HepG2 (cell line): ENCODE results near the gene METTL23. TPM values are rescaled to one million over a fixed set of nuclear protein-coding genes. Genes with fewer than 3 reads are reported as not detected.

Source experiments
- CBX5 ChIP-seq: sonication (generic); formaldehyde crosslinking; IDR thresholded peaks from 2 replicates; pipeline ENCODE4 v1.4.0; 2020; ENCODE audit warnings: missing genetic modification reagents, borderline replicate concordance
- FOSL1 ChIP-seq: sonication (generic); formaldehyde crosslinking; IDR thresholded peaks from 2 replicates; pipeline ENCODE4 v1.9.0; 2021; ENCODE audit warnings: missing genetic modification reagents, borderline replicate concordance
- FOXO1 ChIP-seq: sonication (generic); formaldehyde crosslinking; IDR thresholded peaks from 2 replicates; pipeline ENCODE4 v1.4.0; 2020; ENCODE audit warnings: missing genetic modification reagents
- FOXP1 ChIP-seq, 2 experiments: fragments of 450-650 bp in 1 of 2; IDR thresholded peaks; 2 replicates each; pipeline ENCODE4 v1.6.1; 2017 to 2018; ENCODE audit warnings: antibody characterized with exemption in 1 of 2
- GATAD2A ChIP-seq: IDR thresholded peaks from 2 replicates; pipeline ENCODE4 v1.6.1; 2016
- GLMP ChIP-seq: sonication (generic); formaldehyde crosslinking; IDR thresholded peaks from 2 replicates; pipeline ENCODE4 v1.9.0; 2021; ENCODE audit warnings: missing genetic modification reagents, mild to moderate bottlenecking, borderline replicate concordance
- HNRNPK ChIP-seq: fragments of 200-400 bp; formaldehyde crosslinking; IDR thresholded peaks from 2 replicates; pipeline ENCODE4 v1.6.1; 2018; ENCODE audit warnings: low read length, low read depth, moderate library complexity, mild to moderate bottlenecking; ENCODE audit not compliant: poor library complexity, severe bottlenecking
- KDM2A ChIP-seq: sonication (generic); formaldehyde crosslinking; IDR thresholded peaks from 2 replicates; pipeline ENCODE4 v1.4.0; 2020; ENCODE audit warnings: low read depth, missing genetic modification reagents, borderline replicate concordance
- KLF9 ChIP-seq: IDR thresholded peaks from 2 replicates; pipeline ENCODE4 v1.6.1; 2016; ENCODE audit warnings: low read depth
- MED13 ChIP-seq: sonication (generic); formaldehyde crosslinking; IDR thresholded peaks from 2 replicates; pipeline ENCODE4 v1.5.0; 2020; ENCODE audit warnings: missing genetic modification reagents
- MIER2 ChIP-seq: IDR thresholded peaks from 2 replicates; pipeline ENCODE4 v1.6.1; 2016; ENCODE audit warnings: missing biosample characterization, missing genetic modification reagents
- MTERF4 ChIP-seq: sonication (generic); formaldehyde crosslinking; IDR thresholded peaks from 2 replicates; pipeline ENCODE4 v1.8.0; 2023; ENCODE audit warnings: mild to moderate bottlenecking, missing genetic modification reagents
- NR1H2 ChIP-seq: sonication (generic); formaldehyde crosslinking; IDR thresholded peaks from 2 replicates; pipeline ENCODE4 v1.8.1; 2022; ENCODE audit warnings: low read depth, missing genetic modification reagents, borderline replicate concordance
- NR2F6 ChIP-seq, 2 experiments: IDR thresholded peaks; 2 replicates each; pipeline ENCODE4 v1.6.1; 2016; ENCODE audit warnings: antibody characterized with exemption in 1 of 2, mild to moderate bottlenecking in 1 of 2
- PAX8 ChIP-seq: sonication (generic); formaldehyde crosslinking; IDR thresholded peaks from 2 replicates; pipeline ENCODE4 v1.8.0; 2022; ENCODE audit warnings: mild to moderate bottlenecking, missing genetic modification reagents, borderline replicate concordance
- RBAK ChIP-seq: sonication (generic); formaldehyde crosslinking; IDR thresholded peaks from 2 replicates; pipeline ENCODE4 v1.5.1; 2020; ENCODE audit warnings: mild to moderate bottlenecking, missing genetic modification reagents
- SP140L ChIP-seq: sonication (generic); formaldehyde crosslinking; IDR thresholded peaks from 2 replicates; pipeline ENCODE4 v1.4.0; 2020; ENCODE audit warnings: missing genetic modification reagents, borderline replicate concordance
- ZNF33B ChIP-seq: sonication (generic); formaldehyde crosslinking; IDR thresholded peaks from 2 replicates; pipeline ENCODE4 v1.5.1; 2020; ENCODE audit warnings: mild to moderate bottlenecking, missing genetic modification reagents
- ZNF503 ChIP-seq: sonication (generic); formaldehyde crosslinking; IDR thresholded peaks from 2 replicates; pipeline ENCODE4 v1.4.0; 2020; ENCODE audit warnings: missing genetic modification reagents
- ZNF572 ChIP-seq: sonication (generic); formaldehyde crosslinking; IDR thresholded peaks from 2 replicates; pipeline ENCODE4 v1.5.1; 2020; ENCODE audit warnings: mild to moderate bottlenecking, missing genetic modification reagents
- ZNF580 ChIP-seq: IDR thresholded peaks from 2 replicates; pipeline ENCODE4 v1.6.1; 2016; ENCODE audit warnings: low read depth, borderline replicate concordance
- ZNF670 ChIP-seq: sonication (generic); formaldehyde crosslinking; IDR thresholded peaks from 2 replicates; pipeline ENCODE4 v1.8.0; 2022; ENCODE audit warnings: mild to moderate bottlenecking, missing genetic modification reagents, borderline replicate concordance
- ZNF703 ChIP-seq: sonication (generic); formaldehyde crosslinking; IDR thresholded peaks from 2 replicates; pipeline ENCODE4 v1.5.1; 2020; ENCODE audit warnings: missing genetic modification reagents, mild to moderate bottlenecking, moderate library complexity, borderline replicate concordance
- ZNF720 ChIP-seq: sonication (generic); formaldehyde crosslinking; IDR thresholded peaks from 2 replicates; pipeline ENCODE4 v1.4.0; 2020; ENCODE audit warnings: missing genetic modification reagents
- ZNF768 ChIP-seq: sonication (generic); formaldehyde crosslinking; IDR thresholded peaks from 2 replicates; pipeline ENCODE4 v1.4.0; 2020; ENCODE audit warnings: missing genetic modification reagents
- ZNF772 ChIP-seq: sonication (generic); formaldehyde crosslinking; IDR thresholded peaks from 2 replicates; pipeline ENCODE4 v1.5.0; 2020; ENCODE audit warnings: mild to moderate bottlenecking, missing genetic modification reagents
- polyA plus RNA-seq, 8 experiments: library from polyadenylated mRNA; depleted of rRNA in 3 of 8; stranded (reverse) in 7 of 8; unstranded in 1 of 8; fragments of >200 nt; fragmentation: Illumina TruSeq in 4 of 8; extraction: Trizol in 4 of 8; gene quantifications; 2 replicates each; pipeline versions ENCODE4 v1.2.1 to v1.2.3, GENCODE V29; 2011 to 2016; ENCODE audit warnings: low read depth in 4 of 8, missing spikeins in 1 of 8, mixed read lengths in 1 of 8; ENCODE audit not compliant: insufficient read depth in 1 of 8
- total RNA-seq, 5 experiments: library from RNA; depleted of rRNA; stranded (reverse); fragments of >200 nt; fragmentation: Illumina TruSeq; extraction: Trizol; gene quantifications; 2 replicates each; pipeline ENCODE4 v1.2.3, GENCODE V29; 2016; ENCODE audit warnings: low read depth in 1 of 5

The METTL23 gene
- total and polyA plus RNA-seq, 2 of the 13 experiments (the other 11 are each of a cell fraction or from before 2014, with no cell fraction given) = 39.9 to 104 TPM

DNA sequence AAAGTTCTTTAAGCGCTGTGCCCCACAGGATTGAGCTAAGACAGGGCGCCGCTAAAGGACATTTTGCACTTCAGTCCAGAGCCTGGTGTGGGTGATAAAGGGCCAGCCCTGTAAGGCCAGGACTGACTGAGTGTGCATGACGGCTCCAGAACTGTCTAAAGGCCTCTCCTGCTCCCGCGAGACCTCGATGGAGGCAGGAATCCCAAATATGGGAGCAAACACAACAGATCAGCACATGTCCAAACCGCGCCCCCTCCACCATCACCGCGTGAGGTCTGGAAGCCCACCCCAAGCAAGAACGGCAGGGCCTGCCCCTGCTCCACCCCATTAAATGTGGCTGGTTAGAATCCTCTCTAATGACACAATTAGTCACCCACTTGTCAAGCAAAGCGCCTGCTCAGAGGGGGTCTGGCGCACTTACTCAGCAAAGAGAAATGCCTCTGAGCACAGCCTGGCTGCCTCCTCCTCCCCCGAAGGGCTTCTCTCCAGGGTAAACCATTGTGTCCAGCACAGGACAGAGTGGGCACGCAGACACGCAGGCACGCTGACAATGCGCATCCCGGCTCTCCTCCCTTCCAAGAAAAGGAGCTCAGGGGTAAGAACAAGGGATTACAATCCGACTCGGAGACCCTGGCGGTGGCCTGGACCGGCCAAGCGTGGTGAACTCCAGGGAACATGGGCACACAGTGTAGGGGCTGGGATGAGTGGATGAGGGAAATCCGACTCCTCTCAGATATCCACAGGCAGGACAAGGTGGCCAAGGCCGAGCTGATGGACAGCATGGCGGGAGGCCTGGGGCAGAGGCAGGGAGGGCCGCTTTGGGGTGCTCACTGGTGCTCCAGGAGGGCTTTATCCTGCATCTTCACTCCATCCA lies 17.3 kb upstream of the METTL23 start (continued):
- no peak for TF ChIP-seq ZNF772 (CRISPR knock-in tag)
- no peak for TF ChIP-seq KLF9 (CRISPR knock-in tag)
- 0 out of 2 replicates have a peak, but pooled peaks have one; percentile 24 for TF ChIP-seq ZNF580 (CRISPR knock-in tag)
- TF ChIP-seq GATAD2A (CRISPR knock-in tag) = no peak
- no peak for TF ChIP-seq NR2F6 (IDR thresholded peaks at IDR 0.05)
- no peak for TF ChIP-seq NR2F6 (CRISPR knock-in tag; IDR thresholded peaks at IDR 0.05)
- TF ChIP-seq FOXO1 (CRISPR knock-in tag) = 0 out of 2 replicates have a peak, but pooled peaks have one; percentile 16
- no peak for TF ChIP-seq ZNF670 (CRISPR knock-in tag)
- no peak for TF ChIP-seq SP140L (CRISPR knock-in tag)
- no peak for TF ChIP-seq ZNF720
- no peak for TF ChIP-seq HNRNPK
- TF ChIP-seq FOXP1 (IDR thresholded peaks at IDR 0.05) = no peak
- TF ChIP-seq FOXP1 (CRISPR knock-in tag; IDR thresholded peaks at IDR 0.05) = no peak
- no peak for TF ChIP-seq ZNF503 (CRISPR knock-in tag)
- no peak for TF ChIP-seq MED13 (CRISPR knock-in tag)
- no peak for TF ChIP-seq ZNF703 (CRISPR knock-in tag)
- no peak for TF ChIP-seq MIER2 (CRISPR knock-in tag)
- peak; percentile 13; the same call in 1 of the 2 replicates for TF ChIP-seq CBX5
- 0 out of 2 replicates have a peak, but pooled peaks have one; percentile 33 for TF ChIP-seq ZNF572 (CRISPR knock-in tag)
- TF ChIP-seq ZNF768 (CRISPR knock-in tag) = no peak
- TF ChIP-seq KDM2A (CRISPR knock-in tag) = no peak
- TF ChIP-seq RBAK (CRISPR knock-in tag) = no peak
- 0 out of 2 replicates have a peak, but pooled peaks have one; percentile 24 for TF ChIP-seq MTERF4 (CRISPR knock-in tag)
- no peak for TF ChIP-seq ZNF33B
- TF ChIP-seq GLMP (CRISPR knock-in tag) = no peak
- TF ChIP-seq NR1H2 (CRISPR knock-in tag) = no peak
- TF ChIP-seq FOSL1 = no peak
- TF ChIP-seq PAX8 (CRISPR knock-in tag) = 0 out of 2 replicates have a peak, but pooled peaks have one; percentile 74
